ENCODE data around the gene PDCD2L.
"Not testable (repeated sequence)": the region's sequence is repeated elsewhere in the genome, so short reads cannot be mapped to it uniquely, and the experiment has no call there.

PDCD2L gene

DNA sequence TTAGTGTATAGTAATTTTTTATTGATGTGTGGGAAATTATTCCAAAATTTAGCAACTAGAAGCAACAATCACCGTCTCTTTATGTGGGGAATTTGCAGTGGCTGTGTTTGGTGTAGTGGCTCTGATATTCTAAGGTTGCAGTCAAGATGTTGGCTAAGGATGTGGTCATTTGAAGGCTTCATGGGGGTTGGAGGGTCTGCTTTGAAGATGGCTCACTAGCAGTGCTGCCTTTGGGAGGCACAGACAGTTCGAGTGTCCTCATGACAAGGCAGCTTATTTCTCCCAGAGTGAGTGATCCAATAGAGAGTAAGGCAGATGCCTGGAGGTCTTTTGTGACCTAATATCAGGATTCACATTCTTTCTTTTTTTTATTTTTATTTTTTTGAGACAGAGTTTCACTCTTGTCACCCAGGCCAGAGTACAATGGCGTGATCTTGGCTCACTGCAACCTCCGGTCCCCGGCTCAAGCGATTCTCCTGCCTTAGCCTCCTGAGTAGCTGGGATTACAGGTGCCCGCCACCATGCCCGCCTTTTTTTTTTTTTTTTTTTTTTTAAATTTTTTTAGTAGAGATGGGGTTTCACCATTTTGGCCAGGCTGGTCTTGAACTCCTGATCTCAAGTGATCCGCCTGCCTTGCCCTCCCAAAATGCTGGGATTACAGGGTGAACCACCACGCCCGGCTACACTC, 30.5 kb upstream of the PDCD2L start:
- DNase-seq (ENCODE audit: low read depth, low spot score): no peak

DNA sequence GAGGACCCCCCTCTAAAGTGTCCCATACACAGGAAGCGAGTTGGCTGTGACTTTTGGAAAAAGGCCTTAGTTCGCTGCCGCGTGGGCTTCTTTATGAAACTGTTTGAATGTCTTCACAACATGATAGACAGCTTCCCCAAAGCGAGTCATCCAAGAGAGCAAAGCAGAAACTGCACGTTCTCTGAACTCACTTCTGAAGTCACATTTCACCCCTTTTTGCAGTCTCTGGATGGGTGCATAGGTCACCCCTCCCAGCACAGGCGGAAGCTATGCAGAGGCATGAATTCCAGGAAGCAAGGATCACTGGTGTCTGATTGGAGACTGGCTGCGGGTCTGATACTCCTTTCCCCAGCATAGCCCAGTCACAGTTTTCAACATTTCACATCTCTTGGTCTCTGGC, 28.6 kb upstream of the PDCD2L start:
- no peak for DNase-seq (ENCODE audit: low read depth, low spot score)

DNA sequence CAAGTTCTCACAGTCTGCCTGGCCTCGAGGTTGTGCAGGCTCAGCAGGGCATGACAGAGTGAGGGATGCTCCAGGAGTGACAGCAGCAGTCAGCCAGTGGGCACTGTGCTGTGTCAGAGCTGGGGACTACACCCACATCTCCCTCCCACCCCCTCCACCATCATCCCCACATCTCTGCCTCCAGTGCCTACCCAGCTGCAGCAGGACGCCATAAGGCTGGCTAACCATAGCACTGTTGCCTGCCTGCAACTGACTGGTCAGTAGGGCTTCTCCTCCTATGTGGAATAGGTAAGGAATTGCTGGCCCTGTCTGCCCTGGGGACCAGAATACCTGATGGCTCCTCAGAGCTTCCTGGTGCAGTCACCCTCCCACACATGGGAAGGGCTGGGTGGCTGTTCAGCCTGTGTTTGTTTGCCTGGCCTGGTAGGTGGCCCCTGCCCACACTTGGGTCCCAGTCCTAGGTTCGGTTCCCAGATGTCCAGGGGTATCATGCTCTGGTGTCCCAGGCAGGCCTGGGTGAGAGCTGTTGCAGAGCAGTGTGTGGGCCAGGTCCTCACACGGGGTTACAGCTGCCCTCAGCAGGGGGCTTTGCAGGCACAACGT, 23.5 kb upstream of the PDCD2L start:
- DNase-seq (ENCODE audit: low read depth, low spot score): no peak

DNA sequence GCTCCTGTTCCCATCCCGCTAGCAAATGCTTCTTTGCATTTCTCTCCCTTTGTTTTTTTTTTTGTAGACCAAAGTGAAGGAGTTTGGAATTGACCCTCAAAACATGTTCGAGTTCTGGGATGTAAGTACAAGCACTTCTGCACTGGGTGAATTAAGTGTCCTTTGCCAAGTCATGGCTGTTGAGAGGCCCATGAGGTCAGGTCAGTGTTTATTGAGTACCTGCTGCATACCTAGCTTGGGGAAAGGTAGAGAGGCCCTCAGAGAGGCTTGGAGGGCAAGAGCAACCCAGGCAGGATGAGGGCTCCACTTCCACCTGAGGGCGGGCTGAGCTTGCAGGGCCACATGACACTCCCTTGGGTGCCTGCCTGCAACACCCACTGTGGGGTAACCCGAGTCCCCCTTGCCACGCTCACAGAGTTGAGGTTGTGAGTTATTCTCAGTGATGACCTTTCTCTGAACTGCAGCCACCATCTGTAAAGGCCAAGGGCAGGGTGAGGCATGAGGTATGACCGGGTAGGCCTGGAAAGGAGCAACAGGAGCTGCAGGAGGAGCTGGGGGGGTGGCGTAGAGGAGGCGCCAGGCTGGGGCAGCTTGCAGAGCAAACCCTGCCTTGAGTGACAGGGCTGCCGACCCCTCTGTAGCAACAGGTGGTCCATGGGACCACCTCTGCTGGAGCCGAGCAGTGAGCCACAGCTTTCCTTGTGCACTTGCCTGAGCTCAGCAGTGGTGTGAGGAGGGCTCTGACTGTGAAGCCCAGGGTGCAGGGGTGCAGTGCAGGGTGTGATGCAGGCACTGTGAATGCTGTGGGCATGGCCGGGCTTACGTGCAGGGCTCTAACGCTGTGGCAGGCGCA, 22.6 kb upstream of the PDCD2L start:
- DNase-seq (ENCODE audit: low read depth, low spot score): no peak

DNA sequence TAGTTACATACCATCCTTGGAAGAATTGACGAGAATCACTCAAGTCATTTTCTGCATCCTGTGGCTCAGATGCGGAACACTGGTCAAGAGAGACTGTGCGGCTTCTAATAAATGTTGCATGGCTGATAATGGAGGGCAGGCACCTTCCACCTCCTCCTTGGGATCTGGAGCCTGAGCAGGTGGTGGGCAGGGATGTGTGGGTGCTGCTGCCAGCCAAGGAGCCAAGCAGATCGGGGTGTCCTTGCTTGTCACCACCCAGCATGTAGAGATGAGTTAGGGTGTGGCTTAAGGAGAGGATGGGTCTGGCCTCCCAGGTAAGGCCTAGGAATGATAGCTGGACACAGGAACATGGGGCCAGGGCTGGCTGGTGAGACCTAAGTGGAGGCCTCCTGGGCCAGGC, 21.7 kb upstream of the PDCD2L start:
- no peak for DNase-seq (ENCODE audit: low read depth, low spot score)

DNA sequence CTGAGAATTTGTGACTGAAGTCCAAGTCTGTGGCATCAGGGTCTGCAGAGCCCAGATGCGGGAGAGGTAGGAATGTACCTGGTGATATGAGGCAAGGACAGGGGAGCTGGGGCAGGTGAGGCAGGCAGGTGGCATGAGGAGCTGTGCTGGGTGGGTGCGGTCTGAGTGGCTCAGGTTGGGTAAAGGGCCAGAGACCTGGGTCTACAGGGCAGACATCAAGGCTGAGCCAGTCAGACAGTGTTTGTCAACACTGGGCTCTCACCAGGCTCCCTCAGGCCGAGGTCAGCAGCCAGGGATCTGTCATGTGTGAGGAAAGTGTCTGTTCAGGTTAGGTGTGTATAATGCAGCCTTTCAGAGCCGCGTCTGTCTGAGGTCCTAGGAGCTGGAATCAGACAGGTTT, 20.6 kb upstream of the PDCD2L start:
- no peak for DNase-seq (ENCODE audit: low read depth, low spot score)

DNA sequence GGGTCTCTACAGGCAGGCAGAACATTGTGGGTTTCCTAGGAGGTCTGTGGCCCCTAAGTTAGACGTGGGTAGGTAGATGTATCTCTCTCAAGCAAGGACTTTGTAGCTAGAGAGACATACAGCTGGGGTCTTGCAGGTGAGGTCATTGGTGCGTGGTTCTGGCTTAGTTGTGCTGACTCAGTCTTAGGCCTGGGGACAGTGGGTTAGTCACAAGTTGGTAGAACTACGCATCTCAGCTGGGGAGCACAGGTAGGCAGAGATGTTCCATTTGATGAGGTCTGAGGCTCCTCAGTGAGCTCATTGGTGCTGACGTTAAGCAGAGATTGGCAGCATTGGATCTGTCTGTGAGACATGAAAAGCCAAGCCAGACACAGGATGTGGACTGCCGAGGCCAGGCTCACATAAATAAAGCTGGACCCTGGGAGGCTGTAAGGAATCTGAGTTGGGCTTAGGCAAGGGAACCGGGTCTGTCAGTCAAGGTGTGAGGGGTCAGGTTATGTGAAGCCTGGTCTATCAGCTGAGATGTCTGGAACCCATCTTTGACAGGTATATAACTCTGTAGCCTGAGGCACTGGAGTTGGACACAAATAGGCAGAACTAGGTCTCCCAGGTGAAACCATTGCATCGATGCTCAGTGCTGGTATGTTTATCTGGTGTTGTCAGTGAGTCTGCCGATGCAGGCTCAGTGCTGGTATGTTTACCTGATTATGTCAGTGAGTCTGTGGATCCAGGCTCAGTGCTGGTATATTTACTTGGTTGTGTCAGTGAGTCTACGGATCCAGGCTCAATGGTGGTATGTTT, 17.4 kb upstream of the PDCD2L start:
- peak; percentile 86 for DNase-seq (ENCODE audit: low read depth, low spot score)

DNA sequence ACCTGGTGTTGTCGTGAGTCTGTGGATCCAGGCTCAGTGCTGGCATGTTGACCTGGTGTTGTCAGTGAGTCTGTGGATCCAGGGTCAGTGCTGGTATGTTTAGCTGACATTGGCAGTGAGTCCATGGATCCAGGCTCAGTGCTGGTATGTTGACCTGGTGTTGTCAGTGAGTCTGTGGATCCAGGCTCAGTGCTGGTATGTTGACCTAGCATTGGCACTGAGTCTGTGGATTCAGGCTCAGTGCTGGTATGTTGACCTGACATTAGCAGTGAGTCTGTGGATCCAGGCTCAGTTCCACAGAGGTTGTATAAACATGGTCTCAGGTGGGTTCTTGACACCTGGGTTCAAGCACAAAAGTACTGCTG, 16.8 kb upstream of the PDCD2L start:
- no peak for DNase-seq (ENCODE audit: low read depth, low spot score)

DNA sequence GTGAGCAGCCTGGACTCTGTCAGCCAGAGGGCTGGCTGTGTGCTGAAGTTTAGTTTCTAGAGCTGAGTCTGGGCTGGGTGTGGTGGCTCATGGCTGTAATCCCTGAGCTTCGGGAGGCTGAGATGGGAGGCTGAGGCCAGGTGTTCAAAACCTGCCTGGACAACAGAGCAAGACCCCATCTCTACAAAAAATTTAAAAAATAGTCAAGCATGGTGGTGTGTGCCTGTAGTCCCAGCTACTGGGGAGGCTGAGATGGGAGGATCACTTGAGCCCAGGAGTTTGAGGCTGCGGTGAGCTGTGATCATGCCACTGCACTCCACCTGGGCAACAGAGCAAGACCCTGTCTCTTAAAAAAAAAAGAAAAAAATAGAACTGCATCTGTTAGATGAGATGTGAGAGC, 15.5 kb upstream of the PDCD2L start:
- not testable (repeated sequence) for DNase-seq (ENCODE audit: low read depth, low spot score)

DNA sequence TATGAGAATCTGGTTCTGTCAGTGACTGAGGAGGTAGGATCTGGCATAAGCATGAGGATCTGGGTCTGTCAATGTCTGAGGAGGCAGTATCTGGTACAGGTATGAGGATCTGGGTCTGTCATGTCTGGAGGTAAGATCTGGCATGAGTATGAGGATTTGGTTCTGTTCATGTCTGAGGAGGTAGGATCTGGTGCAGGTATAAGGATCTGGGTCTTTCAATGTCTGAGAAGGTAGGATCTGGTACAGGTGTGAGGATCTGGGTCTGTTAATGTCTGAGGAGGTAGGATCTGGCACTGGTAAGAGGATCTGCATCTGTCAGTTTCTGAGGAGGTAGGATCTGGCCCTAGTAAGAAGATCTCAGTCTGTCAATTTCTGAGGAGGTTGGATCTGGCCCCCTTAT, 12.4 kb upstream of the PDCD2L start:
- DNase-seq (ENCODE audit: low read depth, low spot score): no peak

DNA sequence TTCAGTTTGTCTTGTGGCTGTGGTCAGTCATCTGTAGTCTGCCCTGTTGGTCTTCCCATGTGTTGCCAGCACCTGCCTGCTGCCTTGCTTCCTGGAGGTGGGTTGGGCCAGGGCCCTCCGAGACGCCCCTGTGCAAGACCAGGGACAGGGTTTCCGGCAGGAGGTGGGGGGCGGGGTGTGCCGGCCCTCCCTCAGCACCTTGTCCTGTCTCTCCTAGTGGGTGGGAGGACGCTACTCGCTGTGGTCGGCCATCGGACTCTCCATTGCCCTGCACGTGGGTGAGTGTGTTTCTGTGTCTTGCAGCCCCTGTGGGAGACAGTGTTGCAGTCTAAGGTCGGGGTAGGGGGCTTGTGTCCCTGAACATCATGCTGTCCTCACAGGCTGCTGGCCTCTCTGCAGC, 11.2 kb upstream of the PDCD2L start:
- DNase-seq (ENCODE audit: low read depth, low spot score): no peak

DNA sequence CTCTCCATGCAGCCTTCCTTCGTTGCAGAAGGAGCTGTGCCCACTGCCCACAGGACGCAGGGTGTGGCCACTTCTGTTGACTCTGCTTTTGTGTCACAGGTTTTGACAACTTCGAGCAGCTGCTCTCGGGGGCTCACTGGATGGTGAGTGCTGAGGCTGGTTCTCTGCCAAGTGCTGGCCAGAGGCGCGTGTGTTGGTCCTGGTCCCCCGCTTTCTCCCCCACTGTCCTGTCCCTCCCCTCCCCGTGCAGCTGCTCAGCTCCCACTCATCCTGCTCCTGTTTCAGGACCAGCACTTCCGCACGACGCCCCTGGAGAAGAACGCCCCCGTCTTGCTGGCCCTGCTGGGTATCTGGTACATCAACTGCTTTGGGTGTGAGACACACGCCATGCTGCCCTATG, 10.6 kb upstream of the PDCD2L start:
- no peak for DNase-seq (ENCODE audit: low read depth, low spot score)

DNA sequence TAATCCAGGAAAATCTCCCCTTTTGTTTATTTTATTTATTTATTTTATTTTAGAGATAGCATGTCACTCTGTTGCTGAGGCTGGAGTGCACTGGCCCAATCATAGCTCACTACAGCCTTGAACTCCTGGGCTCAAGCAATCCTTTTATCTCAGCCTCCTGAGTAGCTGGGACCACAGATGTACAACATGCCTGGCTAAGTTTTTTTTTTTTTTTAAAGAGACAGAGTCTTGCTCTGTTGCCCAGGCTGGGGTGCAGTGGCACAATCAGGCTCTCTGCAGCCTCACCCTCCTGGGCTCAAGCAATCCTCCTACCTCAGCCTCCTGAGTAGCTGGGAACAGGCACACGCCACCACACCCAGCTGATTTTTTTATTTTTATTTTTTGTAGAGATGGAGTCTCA, 6.3 kb upstream of the PDCD2L start:
- no peak for DNase-seq (ENCODE audit: low read depth, low spot score)

DNA sequence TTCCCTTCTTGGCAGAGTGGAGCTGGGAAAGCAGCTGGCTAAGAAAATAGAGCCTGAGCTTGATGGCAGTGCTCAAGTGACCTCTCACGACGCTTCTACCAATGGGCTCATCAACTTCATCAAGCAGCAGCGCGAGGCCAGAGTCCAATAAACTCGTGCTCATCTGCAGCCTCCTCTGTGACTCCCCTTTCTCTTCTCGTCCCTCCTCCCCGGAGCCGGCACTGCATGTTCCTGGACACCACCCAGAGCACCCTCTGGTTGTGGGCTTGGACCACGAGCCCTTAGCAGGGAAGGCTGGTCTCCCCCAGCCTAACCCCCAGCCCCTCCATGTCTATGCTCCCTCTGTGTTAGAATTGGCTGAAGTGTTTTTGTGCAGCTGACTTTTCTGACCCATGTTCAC, 4.3 kb upstream of the PDCD2L start:
- DNase-seq (ENCODE audit: low read depth, low spot score): no peak

DNA sequence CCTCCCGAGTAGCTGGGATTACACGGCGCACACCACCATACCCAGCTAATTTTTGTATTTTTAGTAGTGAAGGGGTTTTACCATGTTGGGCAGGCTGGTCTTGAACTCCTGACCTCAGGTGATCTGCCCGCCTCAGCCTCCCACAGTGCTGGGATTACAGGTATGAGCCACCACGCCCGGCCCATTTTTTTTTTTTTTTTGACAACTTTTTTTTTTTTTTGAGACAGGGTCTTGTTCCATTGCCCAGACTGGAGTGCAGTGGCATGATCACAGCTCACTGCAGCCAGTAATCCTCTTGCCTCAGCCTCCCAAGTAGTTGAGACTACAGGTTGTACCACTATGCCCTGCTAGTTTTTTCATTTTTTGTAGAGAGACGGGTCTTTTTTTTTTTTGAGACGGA, 3.4 kb upstream of the PDCD2L start:
- DNase-seq (ENCODE audit: low read depth, low spot score): not testable (repeated sequence)

DNA sequence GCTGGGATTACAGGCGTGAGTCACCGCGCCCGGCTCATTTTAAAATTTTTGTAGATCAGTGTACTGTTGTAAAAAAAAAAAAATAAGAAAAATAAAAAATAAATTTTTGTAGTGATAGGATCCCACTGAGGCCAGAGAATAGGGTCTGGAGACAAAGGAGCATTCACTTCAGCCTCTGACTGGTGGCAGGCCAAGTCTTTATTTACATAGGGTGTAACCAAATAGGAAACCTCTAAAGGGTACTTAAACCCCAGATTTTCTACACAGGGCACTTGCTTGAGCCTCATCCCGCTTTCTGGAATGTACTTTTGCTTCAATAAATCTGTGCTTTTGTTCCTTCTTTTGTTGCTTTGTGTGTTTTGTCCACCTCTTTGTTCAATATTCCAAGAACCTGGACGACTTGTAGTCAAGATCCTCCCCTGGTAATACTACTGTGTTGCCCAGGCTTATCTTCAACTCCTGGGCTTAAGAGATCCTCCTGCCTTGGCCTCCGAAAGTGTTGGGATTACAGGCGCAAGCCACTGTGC, 2.1 kb upstream of the PDCD2L start:
- DNase-seq (ENCODE audit: low read depth, low spot score): no peak

DNA sequence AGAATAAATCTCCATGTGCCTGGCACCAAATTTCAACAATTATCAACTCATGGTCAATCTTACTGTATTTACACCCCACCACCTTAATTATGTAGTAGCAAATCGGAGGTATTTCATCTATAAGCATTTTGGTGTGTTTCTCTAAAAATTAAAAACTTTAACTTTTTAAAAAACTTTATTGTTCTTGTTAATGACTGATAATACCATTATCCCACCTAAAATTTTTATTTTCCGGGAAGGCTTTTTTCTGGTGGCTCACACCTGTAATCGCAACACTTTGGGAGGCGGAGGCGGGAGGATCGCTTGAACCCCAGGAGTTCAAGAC, 453 bp upstream of the PDCD2L start:
- DNase-seq (ENCODE audit: low read depth, low spot score): no peak

DNA sequence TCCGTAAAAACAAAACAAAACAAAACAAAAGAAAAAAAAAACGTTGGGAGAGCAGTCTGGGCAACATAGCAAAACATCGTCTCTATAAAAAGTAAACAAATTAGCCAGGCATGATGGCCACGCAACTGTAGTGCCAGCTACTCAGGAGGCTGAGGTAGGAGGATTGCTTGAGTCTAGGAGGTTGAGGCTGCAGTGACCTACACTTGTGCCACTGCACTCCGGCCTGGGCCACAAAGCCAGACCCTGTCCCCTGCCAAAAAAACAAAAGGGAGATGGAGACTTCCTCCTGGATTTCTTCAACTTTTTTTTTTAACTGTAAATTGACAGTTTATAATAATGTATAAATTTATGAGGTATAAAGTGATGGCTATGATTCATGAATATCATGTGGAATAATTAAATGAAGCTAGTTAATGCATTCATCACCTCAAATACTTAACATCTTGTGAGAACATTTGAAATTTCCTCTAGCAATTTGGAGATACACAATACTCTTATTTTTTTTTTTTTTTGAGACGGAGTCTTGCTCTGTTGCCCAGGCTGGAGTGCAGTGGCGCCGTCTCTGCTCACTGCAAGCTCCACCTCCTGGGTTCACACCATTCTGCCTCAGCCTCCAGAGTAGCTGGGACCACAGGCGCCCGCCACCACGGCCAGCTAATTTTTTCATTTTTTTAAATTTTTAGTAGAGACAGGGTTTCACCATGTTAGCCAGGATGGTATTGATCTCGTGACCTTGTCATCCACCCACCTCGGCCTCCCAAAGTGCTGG, 1.9 kb downstream of the PDCD2L start:
- no peak for DNase-seq (ENCODE audit: low read depth, low spot score)

DNA sequence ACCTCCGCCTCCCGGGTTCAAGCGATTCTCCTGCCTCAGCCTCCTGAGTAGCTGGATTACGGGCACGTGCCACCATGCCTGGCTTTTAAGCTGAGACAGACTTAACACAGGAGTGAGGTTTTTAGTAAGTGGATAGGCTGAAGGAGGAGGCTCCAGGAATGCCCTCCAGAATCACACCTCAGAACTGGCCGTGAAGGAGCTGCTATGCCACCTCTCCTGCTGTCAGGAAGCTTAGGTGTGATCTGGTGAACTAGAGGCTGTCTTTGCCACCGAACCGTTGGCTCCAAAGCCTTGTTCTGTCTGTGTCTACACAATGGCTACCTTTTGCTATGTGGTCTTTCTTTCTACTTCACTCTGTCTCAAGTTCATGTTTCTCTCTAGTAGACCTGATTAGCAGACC, 4.2 kb downstream of the PDCD2L start:
- no peak for DNase-seq (ENCODE audit: low read depth, low spot score)

DNA sequence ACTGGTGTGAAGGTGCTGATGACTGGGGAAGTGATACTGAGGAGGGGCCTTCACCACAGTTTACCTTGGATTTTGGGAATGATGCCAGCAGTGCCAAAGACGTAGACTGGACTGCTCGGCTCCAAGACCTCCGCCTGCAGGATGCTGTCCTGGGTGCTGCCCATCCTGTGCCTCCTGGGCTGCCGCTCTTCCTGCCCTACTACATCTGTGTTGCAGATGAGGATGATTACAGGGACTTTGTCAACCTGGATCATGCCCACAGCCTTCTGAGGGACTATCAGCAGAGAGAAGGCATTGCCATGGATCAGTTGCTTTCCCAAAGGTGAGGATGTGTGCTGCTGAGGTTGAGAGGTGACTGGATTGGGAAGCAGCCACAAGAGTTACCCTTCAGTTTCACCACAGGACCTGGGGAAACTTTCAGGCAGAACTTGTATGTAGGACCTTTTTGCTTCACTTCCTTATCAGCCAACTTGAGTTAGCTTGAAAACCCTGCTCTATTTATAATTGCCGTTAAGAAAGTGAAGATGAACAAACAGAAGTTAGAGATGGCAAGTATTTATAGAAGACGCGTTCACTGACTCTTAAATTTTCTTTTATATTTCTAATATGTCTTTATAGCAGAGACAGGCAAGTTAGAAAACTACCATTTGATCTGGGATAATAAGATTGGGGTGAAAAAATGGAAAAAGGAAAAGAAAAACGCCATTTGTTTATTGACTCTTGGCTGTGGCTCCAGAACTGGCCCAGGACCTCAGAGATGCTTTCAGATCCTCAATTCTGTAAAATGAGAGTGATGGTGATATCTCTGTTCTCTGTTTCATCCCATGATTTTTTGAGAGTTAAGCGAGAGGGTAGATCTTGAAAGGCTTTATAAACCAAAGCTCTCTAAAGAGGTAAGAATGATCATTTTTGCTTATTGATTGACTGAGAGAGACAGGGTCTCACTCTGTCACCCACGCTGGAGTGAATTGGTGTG, 5.3 kb downstream of the PDCD2L start:
- DNase-seq (ENCODE audit: low read depth, low spot score): no peak

Measured in ELF-1 (cell line).